ENCODE results near the gene AK9.

- TF ChIP-seq CTCF (IDR thresholded peaks at IDR 0.05) = no peak
- no peak for TF ChIP-seq POLR2AphosphoS5 (IDR thresholded peaks at IDR 0.05)
These were observed 31.7 kb upstream of the AK9 start for GRCh38 chr6:109722564-109723254.
